Activated CD4-positive, alpha-beta T cell treated with anti-CD3 and anti-CD28 coated beads, Interleukin-2, amount 10 ng/mL, durations not matched to agents 24 days and 14 days (primary cell): Measurements from ENCODE around the gene PARD3B. TPM values are rescaled to one million over a fixed set of nuclear protein-coding genes. Genes with fewer than 3 reads are reported as not detected.

ENCODE experiments used
- DNase-seq: peaks from one replicate; pipeline ENCODE4 v3.0.0; 2022
- H3K27ac Mint-ChIP-seq: one replicate; pipeline ENCODE4 v1.8.0; 2022; ENCODE audit warnings: mild to moderate bottlenecking, mixed read lengths
- H3K27me3 Mint-ChIP-seq: one replicate; pipeline ENCODE4 v1.8.0; 2022; ENCODE audit warnings: mixed read lengths
- H3K36me3 Mint-ChIP-seq: one replicate; pipeline ENCODE4 v1.8.0; 2022; ENCODE audit warnings: low read depth, mild to moderate bottlenecking, mixed read lengths
- H3K4me1 Mint-ChIP-seq: one replicate; pipeline ENCODE4 v1.8.0; 2021; ENCODE audit warnings: mixed read lengths
- H3K4me3 Mint-ChIP-seq: one replicate; pipeline ENCODE4 v1.8.0; 2022; ENCODE audit warnings: mild to moderate bottlenecking, moderate library complexity, mixed read lengths
- H3K9me3 Mint-ChIP-seq: one replicate; pipeline ENCODE4 v1.8.0; 2021; ENCODE audit warnings: mixed read lengths
- intact Hi-C: fragments of 100-400 bp; cut with micrococcal nuclease; formaldehyde crosslinking; loops from one replicate; pipeline ENCODE4 v1.15.1; 2023
- total RNA-seq: library from RNA; stranded (reverse); gene quantifications from 2 replicates; pipeline ENCODE4 v1.2.3, GENCODE V29; 2022

PARD3B gene
- total RNA-seq, 1 donor from 2014 or later: 0.12 TPM

DNA sequence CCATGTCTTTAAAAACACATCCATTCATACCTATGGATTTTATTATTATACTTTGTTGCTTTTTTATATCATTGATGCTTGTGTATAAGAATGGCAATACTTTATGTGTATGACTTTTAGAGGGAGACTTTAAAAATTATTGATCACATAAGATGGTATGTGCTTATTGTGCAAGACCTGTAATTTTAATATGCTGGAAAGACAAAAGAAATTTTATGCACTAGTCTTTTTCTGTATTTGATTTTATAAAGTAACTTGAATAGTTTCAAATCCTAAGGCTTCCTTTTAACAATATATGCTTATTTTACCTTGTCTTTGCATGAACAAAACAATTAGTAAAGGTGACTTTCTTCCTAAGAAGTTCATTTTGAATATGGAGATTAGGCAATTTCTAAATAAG lies 226.4 kb downstream of the PARD3B start:
- Mint-ChIP-seq H3K27me3 (peaks cover 22% of the 10 kb centered on the region), H3K36me3 (no peaks in the 10 kb centered on the region), H3K9me3 (no peaks in the 10 kb centered on the region), H3K4me3 (no peak overlapping the region), H3K4me1 (no peaks in the 10 kb centered on the region), H3K27ac (no peak overlapping the region)
- intact Hi-C loops: no loop called here
- no peak for DNase-seq

DNA sequence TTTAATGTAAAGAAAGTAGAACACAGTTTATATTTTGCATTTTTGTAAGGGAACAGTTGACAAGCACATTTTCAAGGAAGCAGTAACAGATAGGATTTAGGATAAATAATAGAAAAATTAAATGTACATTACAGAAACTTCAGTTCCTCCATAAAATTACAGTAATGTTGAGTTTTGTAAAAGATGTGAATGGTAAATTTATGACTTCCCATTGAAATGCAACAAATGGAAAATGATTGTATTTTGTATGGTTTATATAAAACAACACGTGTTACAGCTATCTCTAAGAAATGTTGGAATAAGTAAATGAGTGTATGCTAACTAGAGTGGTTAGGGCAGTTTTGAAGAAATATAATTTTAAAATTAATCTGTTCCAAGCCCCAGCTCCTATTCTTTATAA lies 227.3 kb downstream of the PARD3B start:
- no peaks in the 10 kb centered on the region for H3K36me3 Mint-ChIP-seq
- no peak overlapping the region for H3K4me3 Mint-ChIP-seq
- H3K4me1 Mint-ChIP-seq: no peaks in the 10 kb centered on the region
- no peak overlapping the region for H3K27ac Mint-ChIP-seq
- DNase-seq: no peak
- peaks cover 22% of the 10 kb centered on the region for H3K27me3 Mint-ChIP-seq
- intact Hi-C loops: no loop called here
- H3K9me3 Mint-ChIP-seq: no peaks in the 10 kb centered on the region

DNA sequence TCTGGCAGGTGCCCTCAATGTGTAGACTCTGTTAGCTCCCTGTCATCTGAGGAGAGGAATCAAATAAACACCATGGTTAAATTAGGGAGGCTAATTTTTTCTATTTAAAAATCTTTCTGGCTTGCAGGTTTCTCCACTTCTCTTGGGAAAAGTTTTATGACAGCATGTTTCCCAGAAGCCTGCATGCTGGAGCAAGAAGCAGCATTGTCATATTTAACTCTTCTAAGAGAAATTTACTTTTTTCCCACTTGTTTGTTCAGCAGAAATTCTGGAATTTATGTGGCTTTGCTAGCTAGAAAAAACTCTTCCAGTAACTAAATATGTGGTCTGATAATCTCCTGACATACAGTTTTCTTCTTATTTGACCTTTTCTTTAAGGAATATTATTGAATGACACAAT lies 230.5 kb downstream of the PARD3B start:
- no peak for DNase-seq
- no peaks in the 10 kb centered on the region for H3K4me1 Mint-ChIP-seq
- no peak overlapping the region for H3K4me3 Mint-ChIP-seq
- peaks cover 27% of the 10 kb centered on the region for H3K27me3 Mint-ChIP-seq
- H3K9me3 Mint-ChIP-seq: no peaks in the 10 kb centered on the region
- intact Hi-C loops: no loop called here
- no peak overlapping the region for H3K27ac Mint-ChIP-seq
- H3K36me3 Mint-ChIP-seq: no peaks in the 10 kb centered on the region

DNA sequence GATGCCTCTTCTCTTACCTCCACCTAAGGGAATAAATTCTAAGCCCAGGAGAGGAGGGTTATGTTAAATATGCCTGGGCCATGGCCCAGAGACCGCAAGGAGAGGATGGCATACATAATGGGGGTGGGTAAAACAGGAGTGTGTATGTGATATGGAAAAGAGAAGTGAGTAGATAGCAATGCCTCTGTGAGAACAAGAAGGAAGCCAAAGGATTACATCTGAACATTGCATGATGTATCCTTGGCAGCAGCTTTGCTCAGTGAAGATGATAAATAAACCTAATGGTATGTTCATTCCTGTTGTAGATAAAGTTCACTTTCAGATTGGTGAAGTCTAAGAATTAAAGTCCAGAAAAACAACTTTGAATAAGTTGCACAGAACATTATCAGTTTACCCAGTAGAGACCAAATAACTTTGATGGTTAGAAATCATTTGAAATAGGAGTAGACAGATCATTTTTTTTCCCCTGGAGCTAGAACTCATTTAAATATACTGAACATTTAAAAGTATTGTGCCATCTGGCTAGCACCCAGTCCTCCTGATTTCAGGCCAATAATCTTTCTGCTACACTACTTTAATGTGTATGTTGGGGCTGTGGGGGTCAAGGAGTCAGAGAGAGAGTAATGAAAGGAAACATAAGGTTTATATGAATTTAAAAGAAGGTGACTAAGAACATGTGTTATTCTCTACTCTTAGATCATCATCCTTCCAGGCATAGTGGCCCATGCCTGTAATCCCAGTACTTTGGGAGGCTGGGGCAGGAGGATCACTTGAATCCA lies 231.7 kb downstream of the PARD3B start:
- H3K4me3 Mint-ChIP-seq: no peak overlapping the region
- intact Hi-C loops: no loop called here
- no peak overlapping the region for H3K27ac Mint-ChIP-seq
- no peaks in the 10 kb centered on the region for H3K36me3 Mint-ChIP-seq
- H3K9me3 Mint-ChIP-seq: no peaks in the 10 kb centered on the region
- no peak for DNase-seq
- peaks cover 25% of the 10 kb centered on the region for H3K27me3 Mint-ChIP-seq
- no peaks in the 10 kb centered on the region for H3K4me1 Mint-ChIP-seq

DNA sequence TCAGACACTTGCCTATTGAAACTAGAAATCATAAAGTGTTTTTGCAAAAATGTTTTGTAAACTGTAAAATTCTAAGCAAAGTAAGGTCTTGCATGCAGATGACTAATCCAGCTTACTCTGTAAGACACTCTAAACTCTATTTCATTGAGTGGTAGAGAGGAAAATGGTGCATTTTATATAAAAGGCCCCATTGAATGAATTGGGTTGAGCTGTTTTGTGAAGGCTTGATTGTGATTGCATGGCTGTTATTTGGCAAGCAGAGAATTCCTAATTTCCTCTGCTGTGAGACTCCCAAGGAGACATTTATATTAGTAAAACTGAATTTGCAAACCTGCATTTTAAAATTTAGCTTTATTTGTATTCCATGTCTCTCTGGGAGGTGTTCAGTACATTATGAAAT lies 234.5 kb downstream of the PARD3B start:
- no peak overlapping the region for H3K27ac Mint-ChIP-seq
- H3K4me3 Mint-ChIP-seq: no peak overlapping the region
- peaks cover 9% of the 10 kb centered on the region for H3K27me3 Mint-ChIP-seq
- H3K4me1 Mint-ChIP-seq: no peaks in the 10 kb centered on the region
- peaks cover 4% of the 10 kb centered on the region for H3K9me3 Mint-ChIP-seq
- no peak for DNase-seq
- H3K36me3 Mint-ChIP-seq: no peaks in the 10 kb centered on the region
- intact Hi-C loops: no loop called here

DNA sequence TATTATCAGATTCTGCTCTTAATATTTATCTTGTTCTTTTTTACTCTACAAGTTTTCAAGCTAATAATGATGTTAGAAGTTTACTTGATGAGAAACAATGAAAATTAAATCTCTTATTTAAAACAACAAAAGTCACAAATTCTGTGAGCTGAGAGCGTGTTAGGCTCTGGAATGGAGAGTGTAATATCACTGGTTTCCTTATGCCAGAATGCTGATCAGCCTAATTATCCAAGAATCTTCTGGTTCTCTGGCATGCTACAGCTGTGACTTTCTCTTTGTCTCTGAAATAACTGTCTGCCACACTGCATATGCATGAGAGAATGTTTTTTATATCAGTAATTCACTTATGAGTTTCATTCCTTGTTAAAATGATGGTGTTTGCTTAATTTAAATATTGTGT lies 236.7 kb downstream of the PARD3B start:
- Mint-ChIP-seq H3K27me3 (peaks cover 5% of the 10 kb centered on the region), H3K4me1 (no peaks in the 10 kb centered on the region), H3K36me3 (no peaks in the 10 kb centered on the region), H3K27ac (no peak overlapping the region), H3K4me3 (no peak overlapping the region), H3K9me3 (peaks cover 4% of the 10 kb centered on the region)
- DNase-seq: no peak
- intact Hi-C loops: no loop called here

DNA sequence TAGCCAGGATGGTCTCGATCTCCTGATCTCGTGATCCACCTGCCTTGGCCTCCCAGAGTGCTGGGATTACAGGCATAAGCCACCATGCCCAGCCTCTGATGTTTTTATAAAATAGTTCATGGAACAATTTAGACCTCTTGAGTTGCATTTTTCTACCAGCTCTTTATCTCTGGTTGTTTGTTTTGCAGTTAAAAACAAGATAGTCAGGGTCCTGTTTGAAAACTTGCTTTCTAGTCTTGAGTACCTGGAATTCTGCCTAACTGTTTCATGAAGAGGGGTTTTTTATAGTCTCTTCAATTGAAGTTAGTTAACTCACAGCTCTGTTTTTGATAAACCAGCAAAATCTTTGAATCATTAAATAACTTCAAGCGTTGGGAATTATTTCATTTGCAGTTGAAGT lies 244.8 kb downstream of the PARD3B start:
- intact Hi-C loops: no loop called here
- DNase-seq: no peak
- Mint-ChIP-seq H3K36me3 (no peaks in the 10 kb centered on the region), H3K4me1 (no peaks in the 10 kb centered on the region), H3K27ac (no peak overlapping the region), H3K27me3 (peaks cover 14% of the 10 kb centered on the region), H3K4me3 (no peak overlapping the region), H3K9me3 (no peaks in the 10 kb centered on the region)

DNA sequence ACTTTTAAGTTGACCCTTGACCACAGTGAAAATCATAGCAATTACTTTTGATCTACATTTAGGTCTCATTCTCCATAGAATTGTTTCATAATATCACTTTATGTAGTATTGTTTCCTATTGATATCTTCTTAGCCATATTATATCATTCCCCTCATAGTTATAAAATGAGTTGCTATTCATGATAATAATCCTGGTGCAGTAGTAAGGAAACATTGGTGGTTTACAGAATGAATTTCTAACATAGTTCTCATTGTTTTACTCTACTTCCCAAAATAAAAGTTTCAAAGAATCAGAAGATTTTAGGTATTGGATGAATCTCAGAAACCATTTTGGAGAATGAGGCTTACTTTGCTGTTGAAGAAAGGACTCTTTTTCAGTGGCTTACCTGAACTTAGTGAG lies 246.0 kb downstream of the PARD3B start:
- no peaks in the 10 kb centered on the region for H3K9me3 Mint-ChIP-seq

DNA sequence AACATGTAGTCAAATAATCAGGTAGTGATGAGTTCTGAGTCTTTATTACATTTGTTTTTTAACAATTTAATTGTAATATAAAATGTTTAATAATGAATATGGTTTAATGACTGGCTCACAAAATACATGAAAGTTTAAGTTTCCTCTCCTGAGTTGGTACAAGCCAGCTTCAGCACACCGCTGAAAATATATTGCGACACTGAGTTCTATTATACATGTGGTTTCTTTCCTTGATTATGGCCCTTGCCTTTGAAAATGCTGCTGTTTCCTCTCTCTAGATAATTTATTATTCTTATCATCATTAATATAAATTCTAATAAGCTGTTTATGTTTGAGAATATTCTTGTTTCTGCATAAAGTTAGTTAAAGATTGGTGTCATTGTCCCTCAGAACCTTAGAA lies 249.3 kb downstream of the PARD3B start:
- Mint-ChIP-seq H3K27ac (no peak overlapping the region), H3K4me1 (no peaks in the 10 kb centered on the region), H3K4me3 (no peak overlapping the region), H3K36me3 (no peaks in the 10 kb centered on the region), H3K27me3 (peaks cover 16% of the 10 kb centered on the region), H3K9me3 (no peaks in the 10 kb centered on the region)
- intact Hi-C loops: no loop called here
- DNase-seq: no peak

More for the DNA sequence above, 246.0 kb downstream of the PARD3B start:
- Mint-ChIP-seq H3K27ac (no peak overlapping the region), H3K27me3 (peaks cover 16% of the 10 kb centered on the region), H3K4me1 (no peaks in the 10 kb centered on the region), H3K4me3 (no peak overlapping the region), H3K36me3 (no peaks in the 10 kb centered on the region)
- DNase-seq: no peak
- intact Hi-C loops: no loop called here

DNA sequence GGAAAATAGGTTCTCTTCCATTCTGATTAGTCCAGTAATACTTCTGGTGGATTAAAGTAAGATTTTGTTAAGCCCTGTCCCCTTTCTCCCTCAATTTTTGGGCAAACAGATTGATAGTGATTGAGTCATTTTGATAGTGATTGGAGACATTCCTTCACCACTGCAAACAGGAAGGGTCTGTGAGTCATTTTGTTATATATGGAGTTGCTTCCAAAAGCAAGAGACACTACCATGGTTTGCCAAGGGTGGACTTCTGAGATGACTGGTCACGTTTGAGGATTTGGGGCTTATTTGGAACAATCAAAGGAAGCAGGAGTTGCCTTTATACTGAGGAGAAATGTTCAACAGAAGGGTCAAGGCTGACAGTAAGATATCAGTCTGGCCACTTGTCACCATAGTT lies 249.9 kb downstream of the PARD3B start:
- intact Hi-C loops: no loop called here
- H3K9me3 Mint-ChIP-seq: peaks cover under 1% of the 10 kb centered on the region
- peaks cover 15% of the 10 kb centered on the region for H3K27me3 Mint-ChIP-seq
- DNase-seq: no peak
- no peak overlapping the region for H3K27ac Mint-ChIP-seq
- H3K4me3 Mint-ChIP-seq: no peak overlapping the region
- H3K4me1 Mint-ChIP-seq: no peaks in the 10 kb centered on the region
- H3K36me3 Mint-ChIP-seq: no peaks in the 10 kb centered on the region

DNA sequence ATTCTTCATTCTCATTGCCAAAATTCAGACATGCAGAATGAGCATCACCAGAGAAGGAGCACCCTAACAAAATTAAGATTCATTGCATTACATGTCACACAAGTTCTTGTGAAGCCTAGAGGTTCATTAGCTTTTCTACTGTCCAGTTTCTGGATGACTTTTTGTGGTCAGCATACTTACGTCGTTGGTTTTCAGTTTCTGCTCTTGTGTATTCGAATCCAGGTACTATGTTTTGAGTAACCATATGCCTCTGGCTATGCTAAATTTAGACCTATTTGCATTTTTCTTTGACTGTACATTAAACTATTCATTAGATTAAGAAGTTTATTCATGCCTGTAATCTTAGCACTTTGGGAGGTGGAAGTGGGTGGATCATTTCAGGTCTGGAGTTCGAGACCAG lies 251.3 kb downstream of the PARD3B start:
- Mint-ChIP-seq H3K36me3 (peaks cover 3% of the 10 kb centered on the region), H3K4me3 (no peak overlapping the region), H3K9me3 (peaks cover 15% of the 10 kb centered on the region), H3K27me3 (peaks cover 15% of the 10 kb centered on the region), H3K4me1 (no peaks in the 10 kb centered on the region), H3K27ac (no peak overlapping the region)
- intact Hi-C loops: no loop called here
- DNase-seq: no peak

DNA sequence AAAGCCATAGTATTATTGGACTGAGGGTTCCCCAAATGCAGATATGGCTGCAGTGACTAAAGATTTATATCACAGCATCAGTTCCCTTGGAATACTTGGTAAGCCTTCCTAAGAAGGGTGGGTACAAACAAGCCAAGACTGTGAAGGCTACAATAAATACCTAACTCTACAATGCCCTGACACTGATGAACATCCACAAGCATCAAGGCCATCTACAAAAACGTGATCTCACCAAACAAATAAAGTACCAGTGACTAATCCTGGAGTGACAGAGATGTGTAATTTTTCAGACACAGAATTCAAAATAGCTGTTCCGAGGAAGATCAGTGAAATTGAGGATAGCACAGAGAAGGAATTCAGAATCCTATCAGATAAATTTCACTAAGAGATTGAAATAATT lies 254.5 kb downstream of the PARD3B start:
- H3K27ac Mint-ChIP-seq: no peak overlapping the region
- H3K36me3 Mint-ChIP-seq: peaks cover 3% of the 10 kb centered on the region
- H3K4me3 Mint-ChIP-seq: no peak overlapping the region
- H3K9me3 Mint-ChIP-seq: peaks cover 20% of the 10 kb centered on the region
- intact Hi-C loops: no loop called here
- peaks cover 6% of the 10 kb centered on the region for H3K27me3 Mint-ChIP-seq
- H3K4me1 Mint-ChIP-seq: peaks cover 8% of the 10 kb centered on the region
- DNase-seq: no peak

DNA sequence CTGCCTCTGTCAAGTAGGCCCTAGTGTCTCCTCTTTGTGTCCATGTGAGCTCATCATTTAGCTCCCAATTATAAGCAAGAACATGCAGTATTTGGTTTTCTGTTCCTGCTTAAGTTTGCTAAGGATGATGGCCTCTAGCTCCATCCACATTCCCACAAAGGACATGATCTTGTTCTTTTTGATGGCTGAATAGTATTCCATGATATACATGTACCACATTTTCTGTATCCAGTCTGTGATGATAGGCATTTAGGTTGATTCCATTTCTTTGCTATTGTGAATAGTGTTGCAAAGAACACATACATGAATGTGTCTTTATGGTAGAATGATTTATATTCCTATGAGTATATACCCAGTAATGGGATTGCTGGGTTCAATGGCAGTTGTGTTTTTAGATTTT lies 263.2 kb downstream of the PARD3B start:
- Mint-ChIP-seq H3K4me1 (peaks cover 3% of the 10 kb centered on the region), H3K4me3 (no peak overlapping the region), H3K27ac (no peak overlapping the region), H3K36me3 (peaks cover 3% of the 10 kb centered on the region), H3K27me3 (peaks cover 12% of the 10 kb centered on the region), H3K9me3 (peaks cover 55% of the 10 kb centered on the region)
- DNase-seq: no peak
- intact Hi-C loops: no loop called here

DNA sequence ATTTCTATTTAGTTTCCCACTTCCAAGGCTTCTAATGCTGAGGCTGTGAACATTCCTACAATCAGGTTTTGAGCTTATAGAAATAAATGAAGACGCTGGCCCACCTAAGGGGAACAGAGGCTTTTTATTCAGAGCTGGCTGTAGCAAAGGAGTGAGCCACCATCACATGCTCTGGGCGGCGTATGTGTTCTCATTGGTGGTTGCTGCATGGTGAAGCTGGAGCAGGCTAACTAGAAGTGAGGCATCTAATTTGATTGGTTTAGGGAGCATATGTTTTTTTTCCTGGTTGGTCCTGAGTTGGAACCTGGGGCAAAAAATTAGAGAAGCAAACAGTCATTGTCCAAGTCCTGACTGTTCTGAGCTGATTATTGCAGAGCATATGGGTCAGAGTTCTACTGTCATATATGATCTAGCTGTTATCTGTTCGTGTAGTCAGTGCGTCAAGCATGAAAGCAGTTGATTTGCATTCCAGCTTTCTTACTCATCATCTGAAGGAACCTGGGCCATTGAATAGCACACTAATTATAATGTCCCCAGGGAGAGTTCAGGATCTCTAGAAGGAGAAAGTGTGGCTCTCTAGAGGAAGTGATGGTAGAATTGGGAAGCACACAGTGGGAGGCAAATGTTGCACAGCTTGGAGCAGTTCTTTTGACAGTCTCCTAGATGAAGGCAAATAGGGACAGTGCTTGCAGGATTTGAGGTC lies 279.6 kb downstream of the PARD3B start:
- no peak overlapping the region for H3K4me3 Mint-ChIP-seq
- H3K9me3 Mint-ChIP-seq: peaks cover 16% of the 10 kb centered on the region
- no peak overlapping the region for H3K27ac Mint-ChIP-seq
- DNase-seq: no peak
- H3K27me3 Mint-ChIP-seq: peaks cover 9% of the 10 kb centered on the region
- no peaks in the 10 kb centered on the region for H3K4me1 Mint-ChIP-seq
- peaks cover 2% of the 10 kb centered on the region for H3K36me3 Mint-ChIP-seq
- intact Hi-C loops: no loop called here
